GM10248 (cell line): ENCODE measurements around the gene ABCB9.
A peak's percentile ranks its signal among the peaks of the same experiment; 100 is the strongest.

Source experiments
- CTCF ChIA-PET: fragments of 300-600 bp; sonication (Branson Sonifier 250); formaldehyde crosslinking; extraction: SDS; loops from one replicate; lab custom pipeline; 2021; ENCODE audit warnings: antibody characterized with exemption; lab: Yijun Ruan, JAX
- POLR2A ChIA-PET: fragments of 350-650 bp; sonication (Branson Sonifier 250); formaldehyde crosslinking; extraction: SDS; loops from one replicate; lab custom pipeline; 2020; ENCODE audit warnings: antibody characterized with exemption; lab: Yijun Ruan, JAX
- DNase-seq: peaks from one replicate; pipeline ENCODE4 v3.0.0; 2012; ENCODE audit errors: extremely low spot score
- TF ChIP-seq, protein P1 (sequence below): IDR thresholded peaks from 2 replicates; pipeline ENCODE4 v1.5.1; 2012; ENCODE audit warnings: mild to moderate bottlenecking, low read depth; ENCODE audit errors: extremely low read depth, missing control alignments, control extremely low read depth

The ABCB9 gene

DNA sequence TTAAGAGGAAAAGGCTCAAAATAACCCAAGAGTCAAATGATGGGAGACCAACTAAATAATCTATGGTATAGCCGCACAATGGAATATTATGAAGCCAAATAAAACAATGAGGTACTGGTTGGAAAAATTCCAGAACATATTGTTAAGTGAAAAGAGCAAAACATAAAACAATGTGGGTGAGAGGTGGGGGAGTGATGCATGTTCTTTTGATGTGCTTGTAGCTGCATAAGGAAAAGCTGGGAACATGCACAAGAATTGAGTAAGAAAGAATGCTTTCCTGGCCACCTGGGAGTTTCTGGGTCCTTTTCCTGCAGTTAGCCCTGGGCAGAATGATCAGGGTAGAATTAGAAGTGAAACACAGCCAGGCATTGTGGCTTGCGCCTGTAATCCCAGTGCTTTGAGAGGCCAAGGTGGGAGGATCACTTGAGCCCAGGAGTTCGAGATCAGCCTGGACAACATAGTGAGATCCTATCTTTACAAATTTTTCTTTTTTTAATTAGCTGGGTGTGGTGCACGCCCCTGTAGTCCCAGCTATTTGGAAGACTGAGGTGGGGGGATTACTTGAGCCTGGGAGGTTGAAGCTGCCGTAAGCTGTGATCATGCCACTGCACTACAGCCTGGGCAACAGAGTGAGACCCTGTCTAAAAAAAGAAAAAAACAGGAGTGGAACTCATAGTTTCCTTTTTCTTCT is 7.9 kb downstream of the ABCB9 start:
- ChIA-PET POLR2A (no interaction called here), CTCF (interaction anchor here (4.9 kb wide), 1 partner anchor 98 kb away, joined by 27 read pairs; no protein-coding TSS in a partner anchor)
- TF ChIP-seq, protein P1, sequence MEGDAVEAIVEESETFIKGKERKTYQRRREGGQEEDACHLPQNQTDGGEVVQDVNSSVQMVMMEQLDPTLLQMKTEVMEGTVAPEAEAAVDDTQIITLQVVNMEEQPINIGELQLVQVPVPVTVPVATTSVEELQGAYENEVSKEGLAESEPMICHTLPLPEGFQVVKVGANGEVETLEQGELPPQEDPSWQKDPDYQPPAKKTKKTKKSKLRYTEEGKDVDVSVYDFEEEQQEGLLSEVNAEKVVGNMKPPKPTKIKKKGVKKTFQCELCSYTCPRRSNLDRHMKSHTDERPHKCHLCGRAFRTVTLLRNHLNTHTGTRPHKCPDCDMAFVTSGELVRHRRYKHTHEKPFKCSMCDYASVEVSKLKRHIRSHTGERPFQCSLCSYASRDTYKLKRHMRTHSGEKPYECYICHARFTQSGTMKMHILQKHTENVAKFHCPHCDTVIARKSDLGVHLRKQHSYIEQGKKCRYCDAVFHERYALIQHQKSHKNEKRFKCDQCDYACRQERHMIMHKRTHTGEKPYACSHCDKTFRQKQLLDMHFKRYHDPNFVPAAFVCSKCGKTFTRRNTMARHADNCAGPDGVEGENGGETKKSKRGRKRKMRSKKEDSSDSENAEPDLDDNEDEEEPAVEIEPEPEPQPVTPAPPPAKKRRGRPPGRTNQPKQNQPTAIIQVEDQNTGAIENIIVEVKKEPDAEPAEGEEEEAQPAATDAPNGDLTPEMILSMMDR: no peak
- no peak for DNase-seq

DNA sequence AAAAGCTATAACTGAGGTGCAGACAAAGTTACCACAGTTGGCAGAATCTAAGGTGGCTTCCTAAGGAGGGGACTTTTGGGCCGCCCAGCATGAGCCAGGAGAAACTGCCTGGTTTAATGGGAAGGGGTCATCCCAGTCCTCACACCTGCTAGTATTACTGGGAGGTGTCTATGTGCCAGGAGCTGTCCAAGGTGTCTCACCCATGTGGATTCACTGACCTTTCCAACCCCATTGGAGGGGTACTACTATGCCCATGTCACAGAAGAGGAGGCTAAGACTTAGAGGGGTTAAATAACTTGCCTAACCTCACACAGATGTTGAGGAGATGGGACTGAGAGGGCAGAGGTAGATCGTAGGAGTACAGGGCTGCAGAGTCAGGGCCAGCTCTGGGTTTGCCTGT is 10.2 kb downstream of the ABCB9 start:
- ChIA-PET CTCF (interaction anchor here (1.5 to 4.9 kb wide), 7 partner anchors 10 to 162 kb away, joined by 3 to 27 read pairs (median 7); partner anchors contain the start of gene ABCB9), POLR2A (interaction anchor here (0.6 kb wide), 1 partner anchor 9 kb away, joined by 5 read pairs; no protein-coding TSS in a partner anchor)
- no peak for DNase-seq
- TF ChIP-seq, protein P1: no peak

DNA sequence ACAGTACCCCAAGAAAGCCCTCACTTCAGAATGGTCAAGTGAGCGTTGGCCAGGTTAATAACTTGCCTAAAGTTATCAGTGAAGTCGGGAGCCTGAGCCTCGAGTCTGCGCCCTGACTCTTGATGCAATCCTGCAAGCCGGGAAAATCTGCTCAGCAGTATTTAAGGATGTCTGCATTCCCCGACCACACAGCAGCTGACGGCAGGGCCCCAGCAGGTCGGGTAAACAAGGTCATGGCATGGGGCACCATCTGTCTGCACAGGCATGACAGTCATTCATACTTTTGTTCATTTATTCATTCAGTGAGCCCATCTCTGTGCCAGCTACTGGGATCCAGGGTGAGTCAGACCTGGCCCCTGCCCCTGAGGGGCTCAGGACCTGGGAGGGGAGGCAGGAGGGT is 11.1 kb downstream of the ABCB9 start:
- no peak for DNase-seq
- TF ChIP-seq, protein P1: no peak
- ChIA-PET POLR2A (interaction anchor here (0.6 kb wide), 1 partner anchor 10 kb away, joined by 5 read pairs; no protein-coding TSS in a partner anchor), CTCF (interaction anchor here (0.8 to 9.6 kb wide), 7 partner anchors 8 to 161 kb away, joined by 3 to 158 read pairs (median 7); partner anchors contain the start of gene ABCB9)

DNA sequence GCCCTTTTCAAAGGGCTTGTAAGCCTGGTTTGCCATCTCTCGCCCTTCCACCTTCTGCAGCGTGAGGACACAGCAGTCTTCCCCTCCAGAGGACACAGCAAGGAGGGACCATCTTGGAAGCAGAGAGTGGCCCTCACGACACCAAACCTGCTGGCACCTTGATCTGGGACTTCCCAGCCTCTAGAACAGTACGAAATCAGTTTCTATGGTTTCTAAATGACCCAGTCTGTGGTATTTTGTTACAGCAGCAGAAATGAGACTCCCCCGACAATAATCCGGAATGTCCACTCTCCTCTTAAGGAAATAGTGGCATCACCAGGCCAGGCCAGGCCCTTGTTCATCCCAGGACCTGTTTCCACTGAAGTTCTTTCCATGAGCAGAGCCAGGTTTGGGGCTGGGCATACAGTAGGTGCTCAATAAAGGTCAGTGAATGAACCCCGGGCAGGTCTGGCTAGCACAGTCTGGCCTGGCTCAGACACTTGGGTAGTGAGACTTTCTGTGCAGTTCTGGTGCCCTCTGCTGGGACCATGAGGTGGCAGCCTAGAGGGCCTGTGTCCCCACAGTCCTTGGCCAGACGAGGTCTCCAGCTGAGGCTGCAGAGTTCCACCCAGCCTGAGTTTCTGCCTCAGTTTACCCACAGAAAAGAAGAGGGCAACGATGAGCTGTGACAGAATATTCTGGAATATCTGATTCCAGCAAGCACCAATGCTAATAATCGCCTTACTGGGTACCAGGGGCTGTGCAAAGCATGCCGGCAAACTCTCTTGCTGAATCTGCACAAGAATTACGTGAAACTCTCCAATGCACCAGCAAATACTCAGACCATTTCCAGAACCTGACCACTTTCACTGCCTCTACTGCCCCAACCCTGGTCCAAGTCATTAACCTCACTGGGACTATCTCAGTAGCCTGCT is 14.0 kb downstream of the ABCB9 start:
- TF ChIP-seq, protein P1: peak; percentile 93
- POLR2A ChIA-PET: interaction anchor here (0.6 kb wide), 1 partner anchor 10 kb away, joined by 6 read pairs; no protein-coding TSS in a partner anchor
- peak; percentile 87 for DNase-seq
- CTCF ChIA-PET: interaction anchor here (0.6 to 9.6 kb wide), 20 partner anchors 9 to 314 kb away, joined by 3 to 158 read pairs (median 4); partner anchors contain the start of gene OGFOD2

DNA sequence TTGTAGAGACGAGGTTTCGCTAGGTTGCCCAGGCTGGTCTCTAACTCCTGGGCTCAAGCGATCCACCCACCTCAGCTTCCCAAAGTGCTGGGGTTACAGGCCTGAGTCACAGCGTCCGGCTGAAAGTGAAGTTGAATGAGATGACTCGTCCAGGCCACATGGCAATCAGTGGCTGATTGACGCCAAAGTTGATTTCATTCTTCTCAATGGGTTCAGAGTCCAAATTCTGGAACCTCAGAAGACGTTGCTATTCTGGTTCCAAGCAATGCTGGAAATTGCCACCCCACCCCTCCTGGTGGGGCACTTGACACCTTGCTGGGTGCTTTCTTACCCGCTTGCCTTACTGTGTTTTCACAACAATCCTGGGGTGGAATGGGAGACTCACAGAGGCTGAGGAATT is 14.9 kb downstream of the ABCB9 start:
- ChIA-PET CTCF (interaction anchor here (1.4 to 9.6 kb wide), 4 partner anchors 14 to 313 kb away, joined by 3 to 158 read pairs (median 7); no protein-coding TSS in a partner anchor), POLR2A (no interaction called here)
- no peak for DNase-seq
- TF ChIP-seq, protein P1: no peak
